GM12864 (cell line): ENCODE results near the gene KDM1B.
"Not testable (repeated sequence)": the region's sequence is repeated elsewhere in the genome, so short reads cannot be mapped to it uniquely, and the experiment has no call there.

ENCODE experiments used
- DNase-seq: peaks from one replicate; pipeline ENCODE4 v3.0.0-alpha.2; 2011; ENCODE audit warnings: low read depth
- H3K4me3 ChIP-seq: 2 replicates; pipeline ENCODE4 v1.5.1; 2011; ENCODE audit warnings: mild to moderate bottlenecking, low read depth, low read length, control low read depth
- TF ChIP-seq, protein P1 (sequence below): IDR thresholded peaks from 2 replicates; pipeline ENCODE4 v1.5.1; 2011; ENCODE audit warnings: low read depth, mild to moderate bottlenecking, moderate library complexity, low read length, control low read depth, inconsistent platforms; ENCODE audit errors: missing control alignments

Gene KDM1B

DNA sequence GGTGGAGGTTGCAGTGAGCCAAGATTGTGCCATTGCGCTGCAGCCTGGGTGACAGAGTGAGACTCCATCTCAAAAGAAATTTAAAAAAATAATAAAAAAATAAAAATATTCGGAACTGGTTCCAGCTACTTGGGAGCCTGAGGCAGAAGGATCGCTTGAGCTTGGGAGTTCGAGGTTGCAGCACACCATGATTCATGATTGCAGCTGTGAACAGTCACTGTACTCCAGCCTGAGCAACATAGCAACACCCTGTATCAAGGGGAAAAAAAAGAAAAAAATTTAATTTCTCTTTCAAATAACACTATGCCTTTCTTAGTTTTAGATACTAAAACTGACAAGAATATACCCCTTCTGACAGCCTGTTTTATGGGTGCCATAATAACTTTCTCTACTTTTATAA lies 10.5 kb downstream of the KDM1B start:
- TF ChIP-seq, protein P1, sequence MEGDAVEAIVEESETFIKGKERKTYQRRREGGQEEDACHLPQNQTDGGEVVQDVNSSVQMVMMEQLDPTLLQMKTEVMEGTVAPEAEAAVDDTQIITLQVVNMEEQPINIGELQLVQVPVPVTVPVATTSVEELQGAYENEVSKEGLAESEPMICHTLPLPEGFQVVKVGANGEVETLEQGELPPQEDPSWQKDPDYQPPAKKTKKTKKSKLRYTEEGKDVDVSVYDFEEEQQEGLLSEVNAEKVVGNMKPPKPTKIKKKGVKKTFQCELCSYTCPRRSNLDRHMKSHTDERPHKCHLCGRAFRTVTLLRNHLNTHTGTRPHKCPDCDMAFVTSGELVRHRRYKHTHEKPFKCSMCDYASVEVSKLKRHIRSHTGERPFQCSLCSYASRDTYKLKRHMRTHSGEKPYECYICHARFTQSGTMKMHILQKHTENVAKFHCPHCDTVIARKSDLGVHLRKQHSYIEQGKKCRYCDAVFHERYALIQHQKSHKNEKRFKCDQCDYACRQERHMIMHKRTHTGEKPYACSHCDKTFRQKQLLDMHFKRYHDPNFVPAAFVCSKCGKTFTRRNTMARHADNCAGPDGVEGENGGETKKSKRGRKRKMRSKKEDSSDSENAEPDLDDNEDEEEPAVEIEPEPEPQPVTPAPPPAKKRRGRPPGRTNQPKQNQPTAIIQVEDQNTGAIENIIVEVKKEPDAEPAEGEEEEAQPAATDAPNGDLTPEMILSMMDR, result no peak
- DNase-seq, result no peak
- no peak overlapping the region for H3K4me3 ChIP-seq

DNA sequence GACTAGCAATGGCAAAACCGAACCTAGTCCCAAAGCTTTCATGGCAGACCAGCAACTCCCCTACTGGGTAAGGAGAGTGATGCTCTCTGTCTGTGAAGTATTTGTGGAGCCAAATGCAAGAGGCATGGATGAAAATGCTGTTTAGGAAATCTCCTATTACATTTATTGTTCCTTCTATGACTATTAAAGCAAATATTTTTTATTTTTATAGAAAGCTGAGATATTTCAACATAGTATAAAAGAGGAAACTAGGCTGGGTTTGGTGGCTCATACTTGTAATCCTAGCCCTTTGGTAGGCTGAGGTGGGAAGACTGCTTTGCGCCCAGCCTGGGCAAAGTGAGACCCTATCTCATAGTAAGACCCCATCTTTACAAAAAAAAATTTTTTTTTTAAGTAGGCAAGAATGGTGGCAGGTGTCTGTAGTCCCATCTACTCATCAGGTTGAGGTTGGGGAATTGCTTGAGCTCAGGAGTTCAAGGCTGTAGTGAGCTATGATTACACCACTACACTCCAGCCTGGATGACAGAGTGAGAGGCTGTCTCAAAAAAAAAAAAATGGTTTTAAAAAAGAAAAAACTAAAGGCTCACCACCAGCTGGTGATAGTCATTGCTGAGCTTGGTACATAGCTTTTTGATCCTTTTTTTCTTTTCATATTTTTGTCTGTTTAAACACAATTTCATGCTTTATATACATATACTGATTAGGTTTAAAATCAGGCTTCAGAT lies 11.3 kb downstream of the KDM1B start:
- TF ChIP-seq, protein P1, result no peak
- no peak overlapping the region for H3K4me3 ChIP-seq
- no peak for DNase-seq

DNA sequence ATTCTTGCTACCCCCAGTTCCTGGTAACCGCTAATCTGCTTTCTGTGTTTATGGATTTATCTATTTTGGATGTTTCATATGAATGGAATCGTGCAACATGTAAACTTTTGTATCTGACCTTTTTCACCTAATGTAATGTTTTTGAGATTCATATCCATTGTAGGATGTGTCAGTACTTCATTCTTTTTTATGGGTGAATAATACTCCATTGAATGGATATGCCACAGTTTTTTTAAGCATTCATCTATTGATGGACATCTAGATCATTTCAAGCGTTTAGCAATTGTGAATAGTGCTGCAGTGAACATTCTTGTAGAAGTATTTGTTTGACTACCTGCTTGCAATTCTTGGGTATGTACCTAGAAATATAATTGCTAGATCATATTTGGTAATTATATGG lies 13.0 kb downstream of the KDM1B start:
- H3K4me3 ChIP-seq, result no peak overlapping the region
- DNase-seq, result no peak
- TF ChIP-seq, protein P1, result no peak

DNA sequence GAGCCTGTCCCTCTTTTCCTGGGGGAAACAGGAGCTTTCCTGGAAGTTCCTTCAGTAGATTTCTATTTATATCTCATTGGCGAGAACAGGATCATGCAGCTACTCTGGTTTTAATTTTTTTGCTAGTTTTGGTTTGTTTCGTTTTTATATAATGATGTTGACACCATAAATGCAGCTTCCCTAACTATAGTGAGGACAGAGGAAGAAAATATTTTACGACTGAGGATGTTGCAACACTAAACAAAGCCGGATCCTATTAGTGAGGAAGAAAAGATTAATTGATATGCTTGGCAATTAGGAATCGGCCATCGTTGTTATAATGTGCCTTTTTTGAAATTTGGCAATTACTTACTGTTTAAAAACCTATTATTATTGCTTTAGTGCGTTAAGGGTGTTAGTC lies 16.6 kb downstream of the KDM1B start:
- TF ChIP-seq, protein P1, result no peak
- no peak for DNase-seq
- H3K4me3 ChIP-seq, result no peak overlapping the region

DNA sequence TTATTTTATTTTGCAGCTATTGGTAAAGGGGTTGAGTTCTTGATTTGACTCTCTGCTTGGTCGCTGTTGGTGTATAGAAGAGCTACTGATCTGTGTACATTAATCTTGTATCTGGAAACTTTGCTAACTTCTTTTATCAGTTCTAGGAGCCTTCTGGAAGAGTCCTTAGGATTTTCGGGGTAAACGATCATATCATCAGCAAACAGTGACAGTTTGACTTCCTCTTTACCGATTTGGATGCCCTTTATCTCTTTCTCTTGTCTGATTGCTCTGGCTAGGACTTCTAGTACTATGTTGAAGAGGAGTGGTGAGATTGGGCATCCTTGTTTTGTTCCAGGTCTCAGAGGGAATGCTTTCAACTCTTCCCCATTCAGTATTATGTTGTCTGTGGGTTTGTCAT lies 21.0 kb downstream of the KDM1B start:
- not testable (repeated sequence) for DNase-seq, H3K4me3 ChIP-seq

DNA sequence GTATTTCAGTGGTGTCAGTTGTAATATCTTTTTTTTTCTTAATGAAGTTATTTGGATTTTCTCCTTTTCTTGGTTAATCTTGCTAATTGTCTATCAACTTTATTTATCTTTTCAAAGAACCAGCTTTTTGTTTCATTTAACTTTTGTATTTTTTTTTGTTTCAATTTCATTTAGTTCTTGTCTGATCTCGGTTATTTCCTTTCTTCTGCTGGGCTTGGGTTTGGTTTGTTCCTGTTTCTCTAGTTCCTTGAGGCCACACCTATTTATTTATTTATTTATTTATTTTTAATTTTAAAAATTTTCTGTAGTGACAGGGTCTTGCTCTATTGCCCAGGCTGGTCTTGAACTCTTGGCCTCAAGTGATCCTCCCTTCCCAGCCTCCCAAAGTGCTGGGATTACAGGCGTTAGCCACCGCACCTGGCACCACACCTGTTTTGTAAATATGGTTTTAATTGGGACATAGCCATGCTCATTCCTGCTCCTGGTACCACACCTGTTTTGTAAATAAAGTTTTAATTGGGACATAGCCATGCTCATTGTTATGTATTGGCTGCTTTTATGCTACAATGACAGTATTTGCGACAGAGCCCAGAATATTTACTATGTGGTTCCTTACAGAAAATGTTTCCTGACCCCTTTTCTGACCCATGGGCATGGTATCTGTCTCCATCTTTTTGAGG lies 22.2 kb downstream of the KDM1B start:
- no peak for DNase-seq
- H3K4me3 ChIP-seq, result no peak overlapping the region
- TF ChIP-seq, protein P1, result no peak

DNA sequence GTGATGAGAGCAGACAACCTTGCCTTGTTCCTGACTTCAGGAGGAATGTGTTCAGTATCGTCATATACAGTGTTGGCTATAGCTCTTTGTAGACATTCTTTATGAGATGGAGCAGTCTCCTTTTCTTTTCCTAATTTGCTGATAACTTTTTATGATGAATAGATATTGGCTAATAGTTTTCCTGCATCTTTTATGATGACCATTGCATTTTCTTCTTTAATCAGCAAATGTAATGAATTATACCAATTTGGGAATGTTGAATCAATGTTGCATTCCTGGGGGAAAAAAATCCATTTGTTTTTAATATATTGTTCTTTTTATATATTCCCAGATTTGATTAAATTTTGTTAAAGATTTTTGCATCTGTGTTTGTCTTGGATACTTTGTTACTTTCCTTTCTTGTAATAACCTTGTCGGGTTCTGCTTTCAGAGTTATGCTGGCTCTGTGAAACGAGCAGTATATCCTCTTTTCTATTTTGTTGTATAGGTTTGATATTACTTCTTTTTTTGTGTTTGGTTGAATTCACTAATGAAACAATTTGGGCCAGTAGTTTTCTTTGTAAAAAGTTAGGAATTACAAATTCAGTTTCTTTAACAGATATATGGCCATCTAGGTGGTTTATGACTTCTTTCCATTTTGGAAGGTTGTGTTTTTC lies 23.9 kb downstream of the KDM1B start:
- H3K4me3 ChIP-seq, result no peak overlapping the region
- DNase-seq, result no peak
- TF ChIP-seq, protein P1, result no peak
